Thoracic aorta (tissue), 2 donors: ENCODE measurements around the gene SLIT3. TPM values are rescaled to one million over a fixed set of nuclear protein-coding genes. Genes with fewer than 3 reads are reported as not detected.

Experiments
- ATAC-seq: fragments of 150-250 bp; one replicate; pipeline ENCODE4 v1.8.0; 2017; ENCODE audit warnings: low read depth; ENCODE audit not compliant: insufficient number of reproducible peaks, low FRiP score
- DNase-seq: peaks from one replicate; pipeline ENCODE4 v3.0.0-alpha.2; 2020; ENCODE audit warnings: low spot score
- H3K27ac ChIP-seq, 2 donors: fragments of 200-600 bp; sonication (generic); 1 replicate in 1 of 2; 2 replicates in 1 of 2; pipeline ENCODE4 v1.5.1; 2016; ENCODE audit warnings: mild to moderate bottlenecking in 2 of 2, moderate library complexity in 2 of 2
- H3K27me3 ChIP-seq: fragments of 200-600 bp; sonication (generic); replicated peaks from 2 replicates; pipeline ENCODE4 v1.6.0; 2016; ENCODE audit warnings: mild to moderate bottlenecking; ENCODE audit not compliant: insufficient read depth
- H3K36me3 ChIP-seq: fragments of 200-600 bp; sonication (generic); one replicate; pipeline ENCODE4 v1.5.1; 2016
- H3K4me1 ChIP-seq, 2 donors: fragments of 200-600 bp; sonication (generic); 1 replicate in 1 of 2; 2 replicates in 1 of 2; pipeline versions ENCODE4 v1.5.1 to v1.6.0; 2016; ENCODE audit warnings: low read depth in 2 of 2, mild to moderate bottlenecking in 1 of 2; ENCODE audit not compliant: control insufficient read depth in 1 of 2
- H3K4me3 ChIP-seq: fragments of 200-600 bp; sonication (generic); 2 replicates; pipeline ENCODE4 v1.5.1; 2016; ENCODE audit warnings: mild to moderate bottlenecking
- H3K9me3 ChIP-seq: fragments of 200-600 bp; sonication (generic); 2 replicates; pipeline ENCODE4 v1.5.1; 2016
- CTCF ChIP-seq: fragments of 200-600 bp; sonication (generic); IDR thresholded peaks from one replicate; pipeline ENCODE4 v1.5.1; 2019; ENCODE audit warnings: antibody characterized with exemption
- total RNA-seq, 2 donors: library from RNA; depleted of rRNA; stranded (reverse); fragments of >200 nt; gene quantifications; one replicate each; pipeline versions ENCODE4 v1.1.0 to v1.2.3, GENCODE V29; 2016

Gene SLIT3
- total RNA-seq, 2 donors from 2014 or later = 80.1 to 86.9 TPM

- no peaks in the 10 kb centered on the region for H3K36me3 ChIP-seq
- ATAC-seq = no peak
- TF ChIP-seq CTCF = no peak
- no peaks in the 10 kb centered on the region for H3K27me3 ChIP-seq
- no peaks in the 10 kb centered on the region for H3K9me3 ChIP-seq
- peaks cover 15 to 25% of the 10 kb centered on the region in 2 donors for H3K4me1 ChIP-seq
- H3K4me3 ChIP-seq = no peak overlapping the region
- no peak overlapping the region for H3K27ac ChIP-seq
- no peak for DNase-seq
Measured at GRCh38 chr5:169051351-169051750, 249.6 kb downstream of the SLIT3 start.

GRCh38 chr5:169050636-169051035 is 250.3 kb downstream of the SLIT3 start:
- TF ChIP-seq CTCF = no peak
- Histone ChIP-seq H3K27me3 (no peaks in the 10 kb centered on the region), H3K4me1 (peaks cover 15 to 25% of the 10 kb centered on the region in 2 donors), H3K4me3 (peak overlapping the region; percentile 60), H3K27ac (no peak overlapping the region), H3K36me3 (no peaks in the 10 kb centered on the region), H3K9me3 (no peaks in the 10 kb centered on the region)
- ATAC-seq (no peak), DNase-seq (no peak)

GRCh38 chr5:169050146-169050571 is 250.8 kb downstream of the SLIT3 start:
- TF ChIP-seq CTCF = no peak
- Histone ChIP-seq H3K4me1 (peaks cover 15 to 25% of the 10 kb centered on the region in 2 donors), H3K9me3 (no peaks in the 10 kb centered on the region), H3K36me3 (no peaks in the 10 kb centered on the region), H3K27me3 (no peaks in the 10 kb centered on the region), H3K4me3 (peak overlapping the region; percentile 60), H3K27ac (no peak overlapping the region)
- DNase-seq (no peak), ATAC-seq (no peak)

- no peak for DNase-seq
- no peaks in the 10 kb centered on the region for H3K27me3 ChIP-seq
- ATAC-seq = no peak
- no peak overlapping the region for H3K27ac ChIP-seq
- no peaks in the 10 kb centered on the region for H3K9me3 ChIP-seq
- no peak for TF ChIP-seq CTCF
- H3K36me3 ChIP-seq = no peaks in the 10 kb centered on the region
- H3K4me3 ChIP-seq = no peak overlapping the region
- peaks cover 15 to 25% of the 10 kb centered on the region in 2 donors for H3K4me1 ChIP-seq
Measured at GRCh38 chr5:169049712-169050111, 251.2 kb downstream of the SLIT3 start.

- ATAC-seq (peak; percentile 16), DNase-seq (no peak)
- Histone ChIP-seq H3K4me1 (peaks cover 15 to 25% of the 10 kb centered on the region in 2 donors), H3K4me3 (no peak overlapping the region), H3K27me3 (no peaks in the 10 kb centered on the region), H3K27ac (no peak overlapping the region), H3K9me3 (no peaks in the 10 kb centered on the region), H3K36me3 (no peaks in the 10 kb centered on the region)
- no peak for TF ChIP-seq CTCF
Measured at GRCh38 chr5:169048181-169049125, 252.5 kb downstream of the SLIT3 start.
